ENCODE results near the gene TMEM126B.
"Not testable (repeated sequence)": the region's sequence is repeated elsewhere in the genome, so short reads cannot be mapped to it uniquely, and the experiment has no call there.

TMEM126B gene

DNA sequence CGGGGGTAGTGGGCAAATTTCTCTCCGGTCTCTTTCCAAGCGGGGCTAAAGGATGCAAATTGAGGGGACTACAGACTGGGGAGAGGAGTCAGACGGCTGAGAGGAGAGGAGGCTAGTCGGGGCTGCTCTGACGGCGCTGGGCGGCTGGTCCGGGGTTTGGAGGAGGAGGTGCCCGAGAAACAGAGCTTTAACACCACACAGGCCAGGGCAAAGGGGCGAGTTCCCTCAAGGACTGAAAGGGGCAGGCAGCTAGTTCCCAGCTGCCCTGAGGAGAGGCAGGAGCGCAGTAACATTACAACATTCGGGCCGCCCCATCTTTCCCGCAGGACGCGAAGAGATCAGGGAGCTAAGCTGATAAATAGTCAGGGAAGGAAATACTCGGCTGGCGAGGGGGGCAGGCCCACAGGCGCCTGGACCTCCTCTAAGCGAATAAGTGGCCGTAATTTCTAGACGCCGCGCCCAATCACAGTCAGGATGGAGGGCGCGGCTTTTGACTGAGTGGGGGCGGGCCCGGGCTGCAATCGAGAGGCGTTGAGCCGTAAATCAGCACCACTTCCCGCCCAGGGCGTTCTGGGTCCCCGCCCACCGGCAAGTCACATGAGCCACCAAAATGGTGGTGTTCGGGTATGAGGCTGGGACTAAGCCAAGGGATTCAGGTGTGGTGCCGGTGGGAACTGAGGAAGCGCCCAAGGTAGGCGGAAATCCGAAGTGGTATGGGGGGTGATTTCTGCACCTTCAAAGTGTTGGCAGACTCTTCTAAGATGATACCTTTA, at the start of gene TMEM126B:
TSS of gene TMEM126B (plus strand) at position 596 of the 773 bp plus-strand sequence. CDS start at position 611, 15 bp downstream.
- no peak for TF ChIP-seq JUND (IDR thresholded peaks at IDR 0.05; ENCODE audit: low read depth)
- DNase-seq (ENCODE audit: low read depth in 1 of 2, low spot score in 1 of 2) = peak; percentile 74 to 99
- in situ Hi-C loops (cut with HindIII; ENCODE audit: low pct_unique_long_range_greater_than_20kb, low sequenced_read_pairs) = no loop called here

DNA sequence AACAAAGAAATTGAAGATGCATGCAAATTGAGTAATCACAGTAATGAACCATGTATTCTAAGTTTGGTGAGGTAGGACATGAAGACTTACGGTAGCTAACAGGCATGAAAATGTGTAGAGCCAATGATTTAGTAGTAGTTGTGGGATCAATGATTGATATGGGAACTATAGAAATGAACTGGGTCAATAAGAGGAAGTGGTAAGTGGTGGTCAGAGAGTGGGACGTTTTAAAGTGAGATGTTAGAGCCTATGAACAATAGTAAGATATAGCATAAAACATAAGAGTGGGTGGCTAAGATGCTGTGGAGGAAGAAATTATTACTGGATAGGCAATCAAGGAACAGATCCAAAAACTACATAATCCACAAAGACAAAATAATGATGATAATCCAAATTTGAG, 46.3 kb upstream of the TMEM126B start:
- in situ Hi-C loops (cut with HindIII; ENCODE audit: low pct_unique_long_range_greater_than_20kb, low sequenced_read_pairs) = no loop called here
- no peak for TF ChIP-seq JUND (IDR thresholded peaks at IDR 0.05; ENCODE audit: low read depth)
- no peak for DNase-seq (ENCODE audit: low read depth in 1 of 2, low spot score in 1 of 2)

DNA sequence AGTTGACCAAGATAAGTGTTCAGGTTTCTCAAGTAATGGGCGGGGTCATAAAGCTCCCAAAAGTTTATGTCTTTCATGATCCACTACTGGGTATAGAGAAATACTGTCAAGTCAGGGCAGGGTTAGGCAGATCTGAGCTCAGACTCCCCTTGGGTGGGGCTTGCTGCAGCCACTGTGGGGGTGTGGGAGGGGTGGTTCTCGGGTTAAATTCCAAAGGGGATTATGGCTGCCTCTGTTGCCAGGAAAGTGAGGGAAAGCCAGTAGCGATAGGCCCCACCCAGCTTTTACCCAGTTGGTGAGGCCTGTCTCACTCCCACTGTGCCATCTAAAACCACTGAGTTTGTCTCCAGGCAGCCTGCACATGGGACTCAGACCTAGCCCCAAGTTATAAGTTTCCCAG, 39.0 kb upstream of the TMEM126B start:
- in situ Hi-C loops (cut with HindIII; ENCODE audit: low pct_unique_long_range_greater_than_20kb, low sequenced_read_pairs) = no loop called here
- DNase-seq (ENCODE audit: low read depth in 1 of 2, low spot score in 1 of 2) = no peak
- TF ChIP-seq JUND (IDR thresholded peaks at IDR 0.05; ENCODE audit: low read depth) = no peak

DNA sequence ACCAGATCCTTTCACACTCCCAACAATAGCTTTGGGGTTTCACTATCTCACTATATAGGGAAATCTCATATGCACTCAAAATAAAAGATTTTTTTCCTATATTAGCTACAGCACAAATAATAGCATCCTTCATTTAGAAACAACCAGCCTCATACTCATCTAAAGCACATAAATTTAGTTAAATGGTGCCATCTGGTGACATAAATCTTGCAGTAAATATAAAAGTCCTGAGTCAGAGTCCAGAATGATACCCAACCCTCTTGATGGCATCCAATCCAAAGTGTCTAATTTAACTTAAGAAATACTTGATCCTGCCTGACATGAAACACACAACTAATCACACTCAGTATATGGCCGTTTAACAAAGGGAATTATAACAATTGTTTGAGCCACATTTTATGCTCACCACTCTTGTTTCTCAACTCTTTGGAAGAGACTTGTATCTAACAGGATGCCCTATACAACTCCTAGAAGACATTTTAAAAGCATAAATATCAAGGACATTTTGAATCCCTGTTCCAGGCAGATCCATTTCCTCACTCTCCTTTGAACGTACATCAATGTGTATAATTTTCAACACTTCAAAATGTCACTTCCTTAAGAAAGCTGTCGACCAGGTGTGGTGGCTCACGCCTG, 37.4 kb upstream of the TMEM126B start:
- peak; percentile 42 to 77 for DNase-seq (ENCODE audit: low read depth in 1 of 2, low spot score in 1 of 2)
- in situ Hi-C loops (cut with HindIII; ENCODE audit: low pct_unique_long_range_greater_than_20kb, low sequenced_read_pairs) = no loop called here
- TF ChIP-seq JUND (IDR thresholded peaks at IDR 0.05; ENCODE audit: low read depth) = no peak

DNA sequence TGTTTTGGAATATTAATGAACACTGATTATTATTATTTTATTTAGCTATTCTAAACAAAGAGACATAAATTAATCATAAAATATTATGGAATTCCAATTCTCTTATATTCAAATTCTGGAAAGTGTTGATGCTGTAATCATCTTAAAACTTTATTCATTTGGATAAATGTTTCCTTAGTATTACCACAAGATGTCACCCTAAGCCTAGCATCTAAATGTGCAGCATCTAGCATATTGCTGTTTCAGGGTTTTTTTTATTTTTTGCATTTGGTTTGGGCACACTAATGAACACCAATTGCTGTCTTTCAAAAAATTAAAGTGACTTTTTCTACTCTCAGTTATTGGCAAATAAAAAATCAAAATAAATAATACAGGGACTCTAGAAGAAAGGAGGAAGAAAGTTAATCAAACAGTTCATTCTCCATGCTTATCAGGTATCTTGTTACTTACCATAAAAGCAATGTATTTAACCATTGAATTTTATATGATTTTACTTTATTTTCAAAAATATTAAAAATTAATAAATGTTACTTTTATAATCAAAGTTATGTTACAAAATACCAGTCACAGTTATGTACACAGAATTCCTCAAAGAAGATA, 33.0 kb upstream of the TMEM126B start:
- TF ChIP-seq JUND (IDR thresholded peaks at IDR 0.05; ENCODE audit: low read depth) = no peak
- DNase-seq (ENCODE audit: low read depth in 1 of 2, low spot score in 1 of 2) = peak; percentile 23 to 68
- in situ Hi-C loops (cut with HindIII; ENCODE audit: low pct_unique_long_range_greater_than_20kb, low sequenced_read_pairs) = no loop called here

DNA sequence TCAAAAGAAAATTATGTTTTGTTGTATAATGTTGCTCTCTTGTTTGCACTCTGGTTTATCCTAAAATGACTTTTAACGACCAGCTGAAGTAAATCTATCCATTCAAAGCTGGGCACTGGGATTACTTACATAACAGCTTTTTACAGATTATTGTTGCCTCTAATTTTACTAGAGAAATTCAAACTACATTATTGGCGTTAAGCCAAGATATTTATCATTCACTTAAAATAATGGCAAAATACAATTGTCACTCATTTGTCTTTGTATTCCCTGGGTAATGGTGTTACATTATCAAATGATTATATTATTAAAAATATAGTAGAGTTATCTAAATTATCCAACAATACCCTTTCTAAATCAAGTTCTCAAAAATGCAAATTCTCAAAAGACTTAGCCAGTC, 31.5 kb upstream of the TMEM126B start:
- in situ Hi-C loops (cut with HindIII; ENCODE audit: low pct_unique_long_range_greater_than_20kb, low sequenced_read_pairs) = no loop called here
- DNase-seq (ENCODE audit: low read depth in 1 of 2, low spot score in 1 of 2) = no peak
- TF ChIP-seq JUND (IDR thresholded peaks at IDR 0.05; ENCODE audit: low read depth) = no peak

DNA sequence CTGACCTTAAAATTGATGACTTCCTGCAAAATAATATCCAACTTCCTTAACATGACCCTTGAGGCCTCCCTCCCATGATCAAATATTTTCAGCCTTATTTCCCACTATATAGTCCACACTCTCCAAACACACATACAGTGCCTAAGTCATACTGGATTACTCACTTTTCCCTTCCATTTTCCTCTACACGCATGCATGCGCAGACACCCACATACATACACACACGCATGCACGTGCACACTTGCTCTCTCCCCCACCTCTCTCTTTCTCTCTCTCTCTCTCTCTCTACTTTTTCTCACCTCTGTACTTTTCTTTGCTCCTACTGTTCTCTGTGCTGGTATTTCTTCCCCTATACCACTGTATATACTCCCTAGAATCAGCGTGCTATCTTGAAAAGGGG, 29.3 kb upstream of the TMEM126B start:
- in situ Hi-C loops (cut with HindIII; ENCODE audit: low pct_unique_long_range_greater_than_20kb, low sequenced_read_pairs) = no loop called here
- DNase-seq (ENCODE audit: low read depth in 1 of 2, low spot score in 1 of 2) = no peak
- TF ChIP-seq JUND (IDR thresholded peaks at IDR 0.05; ENCODE audit: low read depth) = no peak

DNA sequence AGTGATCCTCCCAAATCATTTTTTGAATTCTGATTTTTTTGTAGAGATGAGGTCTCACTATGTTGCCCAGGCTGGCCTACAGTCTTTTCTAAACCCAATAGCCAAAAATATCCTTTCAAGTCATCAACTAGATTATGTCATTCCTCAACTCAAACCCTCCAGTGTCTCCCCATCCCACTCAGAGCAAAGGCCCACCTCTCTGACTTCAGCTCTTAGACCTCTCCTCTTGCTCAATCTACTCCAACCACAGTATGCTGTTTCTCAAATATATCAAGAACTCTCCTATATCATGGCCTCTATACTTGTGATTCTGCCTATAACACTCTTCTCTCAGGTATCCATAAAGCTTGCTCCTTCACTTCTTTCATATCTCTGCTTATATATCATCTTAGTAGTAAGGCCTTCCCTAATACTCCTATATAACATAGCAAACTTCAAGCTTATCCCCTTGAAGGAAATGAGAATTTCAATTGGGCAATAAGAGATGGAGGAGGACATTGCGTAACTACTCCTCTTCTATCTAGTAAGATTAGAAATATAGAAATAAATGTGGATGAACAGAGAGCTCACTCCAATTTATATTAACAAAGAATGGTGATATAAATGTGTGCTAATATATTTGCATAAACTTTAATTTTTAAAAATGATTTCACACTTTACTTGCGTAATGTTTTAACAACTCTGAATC, 25.7 kb upstream of the TMEM126B start:
- in situ Hi-C loops (cut with HindIII; ENCODE audit: low pct_unique_long_range_greater_than_20kb, low sequenced_read_pairs) = no loop called here
- no peak for DNase-seq (ENCODE audit: low read depth in 1 of 2, low spot score in 1 of 2)
- no peak for TF ChIP-seq JUND (IDR thresholded peaks at IDR 0.05; ENCODE audit: low read depth)

DNA sequence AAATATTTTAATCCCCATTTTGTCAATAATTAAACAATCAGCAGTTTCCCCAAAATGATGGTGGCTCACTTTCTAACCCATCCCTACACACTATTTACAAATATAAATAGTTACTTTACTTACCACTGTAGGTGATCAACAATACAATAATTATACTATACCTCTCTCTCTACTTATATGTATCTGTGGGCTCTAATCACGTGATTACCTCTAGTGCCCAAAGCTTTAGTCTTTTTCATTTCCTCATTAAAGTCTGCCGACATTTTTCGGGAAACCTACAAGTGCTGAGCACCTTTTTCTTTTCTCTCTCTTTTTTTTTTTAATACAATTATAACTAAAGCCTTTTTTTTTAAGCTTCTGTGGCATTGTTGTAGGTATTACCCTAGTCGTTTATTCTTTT, 25.2 kb upstream of the TMEM126B start:
- in situ Hi-C loops (cut with HindIII; ENCODE audit: low pct_unique_long_range_greater_than_20kb, low sequenced_read_pairs) = no loop called here
- TF ChIP-seq JUND (IDR thresholded peaks at IDR 0.05; ENCODE audit: low read depth) = no peak
- DNase-seq (ENCODE audit: low read depth in 1 of 2, low spot score in 1 of 2) = no peak

DNA sequence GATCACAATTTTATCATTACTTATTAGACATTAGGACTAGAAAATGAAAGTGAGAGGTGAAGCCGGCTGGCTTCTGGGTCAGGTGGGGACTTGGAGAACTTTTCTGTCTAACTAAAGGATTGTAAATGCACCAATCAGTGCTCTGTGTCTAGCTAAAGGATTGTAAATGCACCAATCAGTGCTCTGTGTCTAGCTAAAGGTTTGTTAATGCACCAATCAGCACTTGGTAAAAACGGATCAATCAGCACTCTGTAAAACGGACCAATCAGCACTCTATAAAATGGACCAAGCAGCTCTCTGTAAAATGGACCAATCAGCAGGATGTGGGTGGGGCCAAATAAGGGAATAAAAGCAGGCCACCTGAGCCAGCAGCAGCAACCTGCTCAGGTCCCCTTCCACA, 22.2 kb upstream of the TMEM126B start:
- in situ Hi-C loops (cut with HindIII; ENCODE audit: low pct_unique_long_range_greater_than_20kb, low sequenced_read_pairs) = not testable (repeated sequence)

DNA sequence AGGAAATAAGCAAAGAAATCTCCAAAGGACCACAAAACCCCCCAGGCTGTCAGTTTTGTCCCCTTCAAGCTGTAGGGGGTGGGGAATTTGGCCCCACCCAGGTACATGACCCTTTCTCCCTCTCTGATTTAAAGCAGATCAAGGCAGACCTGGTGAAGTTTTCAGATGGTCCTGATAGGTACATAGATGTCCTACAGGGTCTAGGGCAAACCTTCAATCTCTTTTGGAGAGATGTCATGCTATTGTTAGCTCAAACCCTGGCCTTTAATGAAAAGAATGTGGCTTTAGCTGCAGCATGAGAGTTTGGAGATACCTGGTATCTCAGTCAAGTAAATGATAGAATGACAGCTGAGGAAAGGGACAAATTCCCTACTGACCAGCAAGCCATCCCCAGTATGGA, 19.8 kb upstream of the TMEM126B start:
- in situ Hi-C loops (cut with HindIII; ENCODE audit: low pct_unique_long_range_greater_than_20kb, low sequenced_read_pairs); DNase-seq (ENCODE audit: low read depth in 1 of 2, low spot score in 1 of 2): not testable (repeated sequence)

More for the DNA sequence above, 22.2 kb upstream of the TMEM126B start:
- DNase-seq (ENCODE audit: low read depth in 1 of 2, low spot score in 1 of 2) = not testable (repeated sequence)

DNA sequence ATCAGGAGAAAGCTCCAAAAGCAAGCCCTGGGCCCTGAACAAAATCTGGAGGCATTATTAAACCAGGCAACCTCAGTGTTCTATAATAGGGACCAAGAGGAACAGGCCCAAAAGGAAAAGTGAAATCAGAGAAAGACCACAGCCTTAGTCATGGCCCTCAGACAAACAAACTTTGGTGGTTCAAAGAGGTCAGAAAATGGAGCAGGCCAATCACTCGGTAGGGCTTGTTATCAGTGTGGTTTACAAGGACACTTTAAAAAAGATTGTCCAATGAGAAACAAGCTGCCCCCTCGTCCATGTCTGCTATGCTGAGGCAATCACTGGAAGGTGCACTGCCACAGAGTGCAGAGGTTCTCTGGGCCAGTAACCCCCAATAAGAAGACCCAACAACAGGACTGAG, 19.1 kb upstream of the TMEM126B start:
- DNase-seq (ENCODE audit: low read depth in 1 of 2, low spot score in 1 of 2); in situ Hi-C loops (cut with HindIII; ENCODE audit: low pct_unique_long_range_greater_than_20kb, low sequenced_read_pairs): not testable (repeated sequence)

DNA sequence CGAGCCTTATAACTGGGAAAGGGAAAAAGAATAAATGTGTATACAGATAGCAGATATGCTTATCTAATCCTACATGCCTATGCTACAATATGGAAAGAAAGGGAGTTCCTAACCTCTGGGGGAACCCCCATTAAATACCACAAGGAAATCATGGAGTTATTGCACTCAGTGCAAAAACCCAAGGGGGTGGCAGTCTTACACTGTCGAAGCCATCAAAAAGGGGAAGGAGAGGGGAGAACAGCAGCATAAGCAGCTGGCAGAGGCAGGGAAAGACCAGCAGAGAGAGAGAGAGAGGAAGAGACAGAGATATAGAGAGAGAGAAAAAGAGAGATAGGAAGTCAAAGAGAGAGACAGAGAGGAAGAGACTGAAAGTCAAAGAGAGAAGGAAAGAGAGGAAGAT, 16.8 kb upstream of the TMEM126B start:
- in situ Hi-C loops (cut with HindIII; ENCODE audit: low pct_unique_long_range_greater_than_20kb, low sequenced_read_pairs); DNase-seq (ENCODE audit: low read depth in 1 of 2, low spot score in 1 of 2): not testable (repeated sequence)

All from T47D (cell line).